GM19463 (cell line): ENCODE measurements around the gene KCNG3.

Experiments
- ATAC-seq: cut with Tn5 transposase; IDR thresholded peaks from one replicate; pipeline ENCODE4 v1.9.1; 2021; ENCODE audit warnings: mild to moderate bottlenecking, moderate library complexity; ENCODE audit not compliant: unreplicated experiment

Gene KCNG3

DNA sequence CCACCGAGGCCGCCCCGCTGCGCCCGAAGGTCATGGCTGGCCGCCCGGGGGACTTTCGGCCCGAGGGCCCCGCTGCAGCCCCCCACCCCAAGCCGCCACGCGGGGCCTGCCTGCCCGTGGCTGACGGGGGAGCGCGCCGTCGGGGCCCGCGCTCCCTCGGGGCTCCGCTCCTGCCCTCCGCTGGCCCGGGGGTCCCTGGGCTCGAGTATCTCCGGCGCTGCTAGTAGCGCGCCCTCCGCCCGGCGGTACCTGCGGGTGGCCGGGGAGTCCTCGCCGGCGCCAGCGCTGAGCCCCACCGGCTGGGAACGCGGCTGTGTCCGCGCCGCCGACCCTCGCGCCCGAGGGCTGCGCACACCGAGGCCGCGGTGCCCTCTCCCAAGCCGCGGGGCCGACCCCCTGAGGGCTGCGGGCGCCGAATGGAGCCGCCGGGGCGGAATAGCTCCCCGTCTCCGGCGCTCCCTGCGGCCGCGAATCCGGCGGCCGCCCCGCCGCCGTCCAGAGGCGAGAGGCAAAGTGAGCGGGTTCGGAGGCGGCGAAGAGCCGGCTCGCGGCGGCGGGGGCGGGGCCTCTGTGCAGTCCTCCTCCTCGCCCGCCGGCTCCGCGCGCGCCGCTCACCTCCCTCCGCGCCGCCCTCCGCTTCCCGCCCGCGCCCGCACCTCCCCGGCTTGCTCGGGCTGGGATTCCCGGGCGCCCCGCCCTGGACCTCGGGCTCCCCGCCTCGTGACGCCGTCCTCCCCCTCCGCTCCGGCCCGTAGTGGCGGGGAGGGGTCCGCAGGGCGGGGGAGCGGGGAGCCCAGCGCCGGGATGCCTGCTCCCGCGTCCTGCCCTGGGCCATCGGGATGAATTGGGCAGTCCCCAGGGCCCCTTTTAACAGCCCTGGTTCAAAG, at the start of gene KCNG3:
Gene KCNG3, minus strand, starts transcription at position 515 of the 887 bp plus-strand sequence. Its CDS starts 481 bp downstream, at position 34.
- ATAC-seq, result peak; percentile 74

DNA sequence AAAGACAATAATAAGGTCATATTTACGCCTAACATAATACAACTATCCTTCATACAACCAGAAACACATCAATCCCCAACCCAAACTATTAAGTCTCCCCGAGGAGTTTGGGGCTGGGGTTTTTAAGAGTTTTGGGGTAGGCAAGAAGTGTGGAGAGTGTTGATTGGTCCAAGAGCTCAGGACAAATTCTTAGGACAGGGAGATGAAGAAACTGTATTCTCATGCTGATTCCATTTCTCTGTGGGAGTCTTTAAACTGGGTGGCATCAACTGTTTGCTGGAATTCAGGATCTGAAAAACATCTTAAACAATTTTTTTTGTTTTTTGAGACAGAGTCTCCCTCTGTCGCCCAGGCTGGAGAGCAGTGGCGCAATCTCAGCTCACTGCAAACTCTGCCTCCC, 49.1 kb upstream of the KCNG3 start:
- no peak for ATAC-seq

GRCh38 chr2:42537493-42537892, 43.7 kb upstream of the KCNG3 start:
- no peak for ATAC-seq

DNA sequence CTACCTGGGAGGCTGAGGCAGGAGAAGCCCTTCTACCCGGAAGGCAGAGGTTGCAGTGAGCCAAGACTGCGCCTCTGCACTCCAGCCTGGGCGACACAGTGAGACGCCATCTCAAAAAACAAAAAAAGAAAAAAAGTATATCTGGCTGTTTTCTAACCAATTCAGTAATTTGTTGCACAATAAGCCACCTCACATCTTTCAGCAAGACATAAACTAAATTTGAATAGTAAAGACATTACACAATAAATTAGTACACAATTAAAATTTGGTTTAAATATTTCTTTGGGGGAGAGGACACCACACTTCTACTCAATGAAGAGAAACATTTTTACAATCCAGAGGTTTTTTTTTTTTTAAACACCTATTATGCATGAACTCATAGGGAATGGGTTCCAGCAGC, 38.6 kb upstream of the KCNG3 start:
- ATAC-seq, result no peak

- ATAC-seq, result no peak
Measured at GRCh38 chr2:42523341-42523740, 29.6 kb upstream of the KCNG3 start.

DNA sequence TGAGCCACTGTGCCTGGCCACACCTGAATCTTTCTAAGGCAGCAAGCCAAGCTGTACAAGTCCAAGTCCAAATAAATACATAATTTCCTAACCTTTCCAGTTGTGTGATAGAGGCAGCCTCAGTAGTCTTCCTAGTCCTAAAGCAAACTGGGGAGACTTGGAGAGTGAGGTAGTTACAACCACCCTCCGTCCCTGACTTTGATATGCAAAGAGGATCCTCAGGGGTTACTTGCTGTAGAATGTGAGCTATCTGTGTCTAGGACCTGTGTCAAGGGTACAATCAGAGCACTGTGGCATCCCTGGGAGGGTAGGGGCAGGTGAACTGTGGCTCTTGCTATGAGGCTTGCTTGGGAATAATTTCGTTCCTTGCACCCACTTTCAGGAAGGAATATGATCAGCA, 28.3 kb upstream of the KCNG3 start:
- no peak for ATAC-seq

GRCh38 chr2:42519624-42520023, 25.8 kb upstream of the KCNG3 start:
- ATAC-seq, result no peak

DNA sequence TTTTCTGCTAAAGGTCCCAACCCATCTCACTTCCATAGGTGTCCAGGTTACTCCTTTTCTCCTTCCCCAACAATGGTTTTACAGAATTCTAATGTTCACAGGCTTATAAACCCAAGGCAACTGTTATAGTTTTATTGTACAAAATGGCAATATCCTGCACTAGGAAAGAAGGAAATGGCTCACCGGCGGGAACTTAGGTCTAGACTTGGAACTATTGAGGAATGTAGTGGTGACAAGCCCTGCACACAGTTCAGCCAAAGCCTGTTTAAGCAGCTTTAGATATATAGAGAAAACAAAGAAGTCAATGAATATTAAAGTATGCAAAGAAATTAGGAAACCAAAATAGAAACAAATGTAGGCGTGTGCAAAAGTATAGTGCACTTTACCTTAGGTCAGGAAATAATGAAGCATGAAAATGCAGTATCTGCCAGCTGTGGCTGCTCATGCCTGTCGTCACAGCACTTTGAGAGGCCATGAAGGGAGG, 22.7 kb upstream of the KCNG3 start:
- ATAC-seq, result no peak

GRCh38 chr2:42513252-42513918, 19.6 kb upstream of the KCNG3 start:
- no peak for ATAC-seq

DNA sequence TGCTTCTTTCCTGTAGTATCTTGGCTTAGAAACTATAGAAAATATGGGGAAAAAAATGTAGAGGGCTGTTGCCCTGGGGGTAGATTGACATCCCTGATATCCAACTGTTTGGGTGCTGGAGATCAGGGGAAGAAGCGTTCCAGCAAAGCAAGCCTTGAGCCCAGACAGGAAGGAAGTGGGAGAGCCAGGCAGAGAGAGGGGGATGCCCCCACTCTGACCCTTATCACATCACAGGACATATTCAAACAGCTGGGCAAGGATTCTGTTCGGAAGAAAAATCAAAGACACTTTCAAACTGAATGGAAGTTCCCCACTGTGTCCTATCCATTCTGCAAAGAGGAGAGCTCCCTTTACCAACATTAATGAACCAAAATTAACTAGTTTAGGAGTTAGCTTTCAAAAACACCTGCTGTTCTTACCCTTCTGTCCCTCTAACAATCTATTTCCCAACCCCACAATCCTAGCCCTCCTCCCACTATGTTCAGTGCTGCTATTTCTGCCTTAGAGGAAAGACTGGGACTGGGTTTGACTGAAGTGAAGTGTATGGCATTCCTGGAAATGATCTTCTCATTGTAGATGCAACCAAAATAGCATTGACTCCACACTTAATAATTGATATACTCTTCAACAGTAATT, 16.9 kb upstream of the KCNG3 start:
- peak; percentile 78 for ATAC-seq

DNA sequence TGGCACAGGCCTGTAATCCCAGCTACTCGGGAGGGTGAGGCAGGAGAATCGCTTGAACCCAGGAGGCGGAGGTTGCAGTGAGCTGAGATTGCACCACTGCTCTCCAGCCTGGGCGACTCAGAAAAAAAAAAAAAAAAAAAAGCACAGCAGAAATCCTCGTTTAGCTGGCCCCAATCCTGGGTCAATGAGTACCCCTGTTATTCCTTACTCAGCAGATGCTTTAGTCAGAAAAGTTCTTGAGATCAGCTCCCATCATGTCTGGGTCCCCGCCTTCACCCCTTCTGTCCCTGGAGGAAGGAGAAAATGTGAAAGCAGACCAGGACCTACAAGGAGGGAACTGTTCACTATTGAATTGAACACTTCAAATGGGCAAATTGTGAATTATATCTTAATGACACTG, 16.4 kb upstream of the KCNG3 start:
- ATAC-seq, result no peak

- ATAC-seq, result no peak
Measured at GRCh38 chr2:42504364-42505230, 10.8 kb upstream of the KCNG3 start.

DNA sequence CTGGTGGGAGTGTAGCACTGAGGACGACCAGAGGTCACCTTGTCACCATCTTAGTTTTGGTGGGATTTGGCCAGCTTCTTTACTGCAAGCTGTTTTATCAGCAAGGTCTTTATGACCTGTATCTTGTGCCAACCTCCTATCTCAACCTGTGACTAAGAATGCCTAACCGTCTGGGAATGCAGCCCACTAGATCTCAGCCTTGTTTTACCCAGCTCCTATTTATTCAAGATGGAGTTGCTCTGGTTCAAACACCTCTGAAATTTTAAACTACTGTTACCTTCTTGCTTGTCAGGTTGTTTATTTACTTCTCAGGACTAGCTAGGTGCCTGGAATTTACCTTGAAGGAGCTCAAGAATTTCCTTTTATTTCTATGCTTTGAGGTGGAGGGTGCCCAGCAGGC, 9.5 kb upstream of the KCNG3 start:
- ATAC-seq, result no peak

- ATAC-seq, result no peak
Measured at GRCh38 chr2:42498497-42498896, 4.7 kb upstream of the KCNG3 start.

GRCh38 chr2:42495611-42496010, 1.8 kb upstream of the KCNG3 start:
- no peak for ATAC-seq

DNA sequence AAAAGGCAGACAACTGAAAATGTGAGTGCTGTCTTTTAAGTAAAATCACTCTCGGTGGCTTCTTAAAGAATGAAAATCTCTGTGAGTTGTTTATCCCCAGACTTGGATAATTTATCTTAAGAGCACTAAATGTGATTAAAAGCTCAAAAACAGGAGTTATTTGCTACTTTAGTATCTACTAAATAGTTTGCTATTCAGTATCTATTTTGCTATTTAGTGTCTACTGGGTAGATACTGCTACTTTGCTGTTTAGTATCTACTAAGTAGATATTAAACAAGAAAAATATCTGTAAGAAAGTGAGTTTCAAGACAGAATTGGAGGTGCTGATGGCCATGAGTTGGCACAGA, 1.4 kb upstream of the KCNG3 start:
- no peak for ATAC-seq

GRCh38 chr2:42494355-42495233, 812 bp upstream of the KCNG3 start:
- peak; percentile 55 for ATAC-seq

- ATAC-seq, result no peak
Measured at GRCh38 chr2:42492691-42493467, 903 bp downstream of the KCNG3 start.

DNA sequence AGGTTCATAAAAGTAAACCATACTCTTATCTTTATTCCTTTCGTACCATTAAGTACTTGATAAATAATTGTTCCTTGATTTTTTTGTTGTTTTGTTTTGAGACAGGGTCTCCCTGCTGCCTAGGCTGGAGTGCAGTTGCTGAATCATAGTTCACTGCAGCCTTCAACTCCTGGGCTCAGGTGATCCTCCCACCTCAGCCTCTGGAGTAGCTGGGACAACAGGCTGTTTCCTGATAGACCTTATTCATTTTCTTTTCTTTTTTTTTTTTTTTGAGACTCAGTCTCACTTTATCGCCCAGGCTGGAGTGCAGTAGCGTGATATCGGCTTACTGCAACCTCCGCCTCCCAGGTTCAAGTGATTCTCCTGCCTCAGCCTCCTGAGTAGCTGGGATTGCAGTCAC, 5.5 kb downstream of the KCNG3 start:
- ATAC-seq, result no peak
